ENCODE measurements around the gene FAM47E.

The FAM47E gene

DNA sequence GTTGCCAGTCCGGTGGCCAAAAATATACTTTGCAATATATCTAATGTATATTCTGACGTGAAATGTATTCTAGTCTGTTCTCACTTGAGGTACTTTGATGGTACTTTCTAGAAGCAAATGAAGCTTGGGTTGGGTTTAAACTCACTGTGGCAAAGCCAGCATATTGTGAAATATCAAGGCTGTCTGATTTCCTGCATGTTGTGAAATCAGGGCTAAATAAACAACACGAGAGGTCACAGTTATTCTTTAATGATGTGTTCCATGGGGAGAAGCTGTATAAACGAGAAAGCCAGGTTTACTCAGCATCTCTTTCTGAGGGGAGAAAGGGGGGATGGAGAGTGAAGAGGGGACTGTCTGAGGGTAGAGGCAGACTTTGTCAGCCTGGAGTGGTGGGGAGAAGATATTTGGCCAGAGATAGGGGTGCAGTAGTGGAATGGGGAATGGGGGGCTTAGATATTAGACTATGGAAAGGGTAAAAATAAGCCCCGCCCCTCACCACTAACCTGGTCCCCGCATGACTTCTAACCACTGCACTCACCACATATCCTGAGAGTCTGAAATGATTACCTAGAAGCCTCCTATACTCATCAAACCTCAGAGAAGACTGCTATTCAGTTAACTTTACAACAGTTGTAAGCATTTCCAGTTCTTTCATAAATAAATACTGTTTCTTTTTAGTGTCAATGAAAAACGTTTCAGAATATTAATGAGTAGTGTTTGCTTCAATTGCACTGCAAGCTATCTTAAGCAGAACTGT lies 32.0 kb upstream of the FAM47E start:
- H3K27ac ChIP-seq = no peak overlapping the region
- CTCF ChIA-PET = interaction anchor here (0.6 kb wide), 1 partner anchor 48 kb away, joined by 4 read pairs; no protein-coding TSS in a partner anchor
- TF ChIP-seq CTCF (conservative IDR thresholded peaks at IDR 0.05; ENCODE audit: low read depth) = no peak
- POLR2A ChIA-PET (ENCODE audit: low non-redundant PET) = no interaction called here
- DNase-seq (ENCODE audit: low spot score) = peak; percentile 44

- POLR2A ChIA-PET (ENCODE audit: low non-redundant PET) = no interaction called here
- CTCF ChIA-PET = no interaction called here
- no peak overlapping the region for H3K27ac ChIP-seq
- no peak for TF ChIP-seq CTCF (conservative IDR thresholded peaks at IDR 0.05; ENCODE audit: low read depth)
- no peak for DNase-seq (ENCODE audit: low spot score)
Observed at GRCh38 chr4:76224171-76224570, 27.4 kb upstream of the FAM47E start.

GRCh38 chr4:76226418-76226817 lies 25.1 kb upstream of the FAM47E start:
- ChIA-PET CTCF (no interaction called here), POLR2A (ENCODE audit: low non-redundant PET) (no interaction called here)
- H3K27ac ChIP-seq = no peak overlapping the region
- no peak for DNase-seq (ENCODE audit: low spot score)
- no peak for TF ChIP-seq CTCF (conservative IDR thresholded peaks at IDR 0.05; ENCODE audit: low read depth)

DNA sequence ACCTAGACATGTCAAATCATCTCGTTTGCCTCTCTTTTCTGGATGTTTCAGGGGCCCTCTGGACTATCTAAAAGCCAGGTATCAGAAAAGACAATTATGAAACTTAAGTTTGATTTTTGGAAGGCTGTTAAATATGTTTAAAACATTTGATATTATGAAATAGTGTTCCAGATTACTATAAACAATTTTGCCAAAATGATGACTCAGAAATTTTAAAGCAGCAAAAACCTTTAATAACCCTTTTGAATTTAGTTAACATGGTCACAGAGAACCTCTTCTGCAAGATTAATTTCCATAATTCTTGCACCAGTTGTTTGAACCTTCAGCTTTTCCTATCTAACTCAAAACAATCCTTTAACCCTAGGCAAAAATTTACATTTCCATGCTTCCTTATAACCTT lies 18.8 kb upstream of the FAM47E start:
- no peak for DNase-seq (ENCODE audit: low spot score)
- POLR2A ChIA-PET (ENCODE audit: low non-redundant PET) = no interaction called here
- H3K27ac ChIP-seq = no peak overlapping the region
- TF ChIP-seq CTCF (conservative IDR thresholded peaks at IDR 0.05; ENCODE audit: low read depth) = no peak
- CTCF ChIA-PET = no interaction called here

GRCh38 chr4:76233083-76233482 lies 18.4 kb upstream of the FAM47E start:
- POLR2A ChIA-PET (ENCODE audit: low non-redundant PET) = no interaction called here
- no peak overlapping the region for H3K27ac ChIP-seq
- CTCF ChIA-PET = no interaction called here

DNA sequence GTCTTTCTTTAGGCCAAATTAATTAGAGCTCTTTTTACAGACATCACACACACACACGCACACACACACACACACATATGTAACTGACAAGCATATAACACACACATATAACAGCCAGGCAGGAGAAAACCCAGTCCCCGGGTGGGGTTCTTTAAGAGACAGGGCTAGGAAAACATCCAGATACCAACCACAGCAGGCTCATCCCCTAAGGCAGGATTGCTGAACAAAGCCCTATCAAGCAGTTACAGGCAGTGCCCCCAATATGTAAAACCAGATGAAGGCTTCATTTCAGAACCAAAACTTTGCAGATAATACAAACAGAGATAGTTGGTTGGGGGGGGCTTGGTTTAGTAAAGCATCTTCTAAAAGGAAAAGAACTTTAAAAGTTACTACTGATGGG lies 18.0 kb upstream of the FAM47E start:
- ChIA-PET CTCF (interaction anchor here (0.6 to 0.7 kb wide), 2 partner anchors 47 to 58 kb away, joined by 3 to 4 read pairs; no protein-coding TSS in a partner anchor), POLR2A (ENCODE audit: low non-redundant PET) (no interaction called here)
- TF ChIP-seq CTCF (conservative IDR thresholded peaks at IDR 0.05; ENCODE audit: low read depth) = no peak
- H3K27ac ChIP-seq = peak overlapping the region; percentile 59; the same call in 1 of the 2 replicates
- no peak for DNase-seq (ENCODE audit: low spot score)

More at GRCh38 chr4:76233083-76233482, 18.4 kb upstream of the FAM47E start:
- no peak for DNase-seq (ENCODE audit: low spot score)
- no peak for TF ChIP-seq CTCF (conservative IDR thresholded peaks at IDR 0.05; ENCODE audit: low read depth)
